ENCODE measurements around the gene PTPN11.
"Not testable (repeated sequence)": the region's sequence is repeated elsewhere in the genome, so short reads cannot be mapped to it uniquely, and the experiment has no call there.

Gene PTPN11

DNA sequence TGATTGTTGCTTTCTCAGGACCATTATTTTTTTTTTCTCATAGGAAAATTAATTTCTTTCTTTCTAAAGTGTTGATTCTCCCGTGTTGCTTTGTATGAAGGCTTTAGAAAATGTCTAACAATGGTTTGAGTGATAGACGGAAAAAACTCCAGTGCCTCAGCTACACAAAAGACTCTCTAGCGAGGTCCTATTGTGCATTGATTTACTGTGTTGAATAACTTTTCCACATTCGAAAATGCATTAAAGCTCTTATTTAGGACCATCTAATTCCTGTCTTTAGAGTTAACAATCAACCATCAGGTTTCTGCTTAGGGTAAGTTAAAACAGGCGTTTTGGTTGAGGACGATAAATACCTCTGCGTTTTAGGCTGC, 99.6 kb downstream of the PTPN11 start:
- no peak for DNase-seq

DNA sequence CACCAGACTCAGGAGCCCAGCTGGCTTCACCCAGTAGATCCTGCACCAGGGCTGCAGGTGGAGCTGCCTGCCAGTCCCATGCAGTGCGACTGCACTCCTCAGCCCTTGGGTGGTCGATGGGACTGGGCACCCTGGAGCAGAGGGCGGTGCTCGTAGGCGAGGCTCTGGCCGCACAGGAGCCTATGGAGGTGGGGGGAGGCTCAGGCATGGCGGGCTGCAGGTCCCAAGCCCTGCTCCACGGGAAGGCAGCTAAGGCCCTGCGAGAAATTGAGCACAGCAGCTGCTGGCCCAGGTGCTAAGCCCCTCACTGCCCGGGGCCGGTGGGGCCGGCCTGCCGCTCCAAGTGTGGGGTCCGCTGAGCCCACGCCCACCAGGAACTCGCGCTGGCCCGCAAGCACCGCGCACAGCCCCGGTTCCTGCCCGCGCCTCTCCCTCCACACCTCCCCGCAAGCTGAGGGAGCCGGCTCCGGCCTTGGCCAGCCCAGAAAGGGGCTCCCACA, 101.1 kb downstream of the PTPN11 start:
- not testable (repeated sequence) for DNase-seq

DNA sequence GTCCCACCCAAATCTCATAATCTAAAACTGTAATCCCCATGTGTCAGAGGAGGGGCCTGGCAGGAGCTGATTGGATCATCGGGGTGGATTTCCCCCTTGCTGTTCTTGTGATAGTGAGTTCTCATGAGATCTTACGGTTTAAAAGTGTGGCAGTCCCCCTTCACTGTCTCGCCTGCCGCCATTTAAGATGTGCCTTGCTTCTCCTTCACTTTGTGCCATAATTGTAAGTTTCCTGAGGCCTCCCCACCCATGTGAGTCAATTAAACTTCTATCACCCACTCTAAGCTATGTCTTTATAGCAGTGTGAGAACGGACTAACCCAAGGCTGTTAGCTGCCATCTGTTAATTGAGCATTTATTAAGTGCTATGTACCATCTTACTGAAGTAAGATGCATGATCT, 105.1 kb downstream of the PTPN11 start:
- no peak for DNase-seq

DNA sequence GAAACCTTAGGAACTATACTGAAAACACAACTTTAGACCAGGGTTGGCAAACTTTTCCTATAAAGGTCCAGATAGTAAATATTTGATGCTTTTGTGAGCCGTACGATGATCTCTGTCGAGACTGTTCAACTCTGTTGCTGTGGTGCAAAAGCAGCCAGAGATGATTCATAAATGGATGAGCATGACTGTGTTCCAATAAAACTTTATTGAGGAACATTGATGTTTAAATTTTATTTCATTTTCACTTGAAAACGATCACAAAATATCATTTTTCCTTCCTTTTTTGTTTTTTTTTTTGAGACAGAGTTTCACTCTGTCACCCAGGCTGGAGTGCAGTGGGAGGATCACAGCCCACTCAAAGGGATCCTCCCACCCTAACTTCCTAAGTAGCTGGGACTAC, 105.5 kb downstream of the PTPN11 start:
- no peak for DNase-seq

DNA sequence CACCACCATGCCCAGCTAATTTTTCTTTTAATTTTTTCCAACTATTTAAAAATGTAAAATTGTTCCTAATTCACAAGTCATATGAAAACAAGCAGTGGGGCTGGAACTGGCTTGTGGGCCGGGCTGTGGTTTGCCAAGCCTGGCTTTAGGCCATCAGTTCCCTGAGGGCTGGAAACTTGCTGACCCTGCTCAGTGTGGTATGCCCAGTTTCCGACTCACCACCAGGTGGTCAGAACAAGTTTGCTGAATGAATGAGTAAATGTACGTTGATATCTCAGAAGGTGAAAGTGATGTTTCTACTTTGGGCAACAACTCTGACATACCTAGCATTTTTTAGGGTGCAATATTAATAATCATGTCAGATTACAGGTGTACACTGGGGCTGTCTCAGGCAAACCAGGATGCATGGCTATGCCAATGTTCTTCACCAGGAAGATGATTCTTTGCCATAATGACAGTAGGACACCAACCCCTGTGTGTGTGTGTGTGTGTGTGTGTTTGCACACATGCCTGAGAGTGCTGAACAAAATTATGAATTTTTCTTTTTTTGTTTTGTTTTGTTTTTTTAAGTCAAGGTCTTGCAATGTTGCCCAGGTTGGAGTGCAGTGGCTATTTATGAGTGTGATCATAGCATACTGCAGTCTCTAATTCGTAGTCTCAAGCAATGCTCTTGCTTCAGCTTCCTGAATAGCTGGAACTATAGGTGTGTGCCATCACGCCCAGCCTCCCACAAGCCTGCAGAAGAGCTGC, 106.1 kb downstream of the PTPN11 start:
- no peak for DNase-seq

DNA sequence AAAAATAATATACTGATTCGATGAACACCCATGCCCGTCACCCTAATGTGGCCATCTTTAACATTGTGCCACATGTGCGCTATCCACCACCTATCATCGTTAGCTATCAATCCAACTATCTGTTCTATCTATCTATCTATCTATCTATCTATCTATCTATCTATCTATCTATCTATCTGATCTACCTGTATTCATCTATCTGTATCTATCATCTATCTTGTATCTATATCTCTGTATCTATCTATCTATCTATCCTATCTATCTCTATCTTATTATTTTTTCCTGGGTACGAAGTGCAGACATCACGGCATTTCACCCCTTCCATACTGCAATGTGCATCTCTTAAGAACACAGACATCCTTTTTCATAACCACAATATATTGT, 106.7 kb downstream of the PTPN11 start:
- no peak for DNase-seq

DNA sequence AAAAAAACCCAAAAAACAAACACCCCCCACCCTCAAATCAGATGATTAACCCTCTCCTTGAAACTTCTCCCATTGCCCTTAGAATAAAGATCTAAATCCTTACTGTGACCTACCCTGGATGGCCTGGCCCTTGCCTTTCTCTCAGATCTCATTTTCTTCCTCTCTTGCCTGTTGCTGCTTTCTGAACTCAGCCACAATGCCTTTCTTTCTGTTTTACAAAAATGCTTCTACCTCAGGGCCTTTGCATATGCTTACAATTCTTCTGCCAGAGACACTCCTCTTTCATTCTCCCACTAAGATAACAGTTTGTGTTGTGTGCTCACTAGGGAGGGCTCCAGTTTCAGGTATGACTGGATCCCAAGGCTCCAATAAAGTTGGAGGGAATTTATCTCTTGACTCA, 108.3 kb downstream of the PTPN11 start:
- no peak for DNase-seq

DNA sequence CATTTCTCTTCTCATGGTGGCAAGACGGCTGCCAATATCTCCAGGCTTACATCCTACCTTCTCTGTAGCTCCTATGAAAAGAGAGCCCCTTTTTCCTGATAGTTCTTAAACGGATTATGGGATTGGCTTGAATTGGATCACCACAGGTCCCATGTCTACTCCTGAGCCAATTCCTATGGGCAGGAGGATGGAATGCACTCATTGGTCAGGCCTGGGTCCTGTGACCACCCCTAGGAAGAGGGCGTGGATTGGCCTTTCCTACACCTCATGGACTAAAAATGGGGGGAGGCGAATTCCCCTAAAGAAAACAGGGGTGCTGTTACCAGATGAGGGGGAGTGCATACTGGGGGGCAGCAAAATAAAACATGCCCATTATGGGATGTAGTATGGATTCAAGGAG, 108.8 kb downstream of the PTPN11 start:
- DNase-seq: no peak

DNA sequence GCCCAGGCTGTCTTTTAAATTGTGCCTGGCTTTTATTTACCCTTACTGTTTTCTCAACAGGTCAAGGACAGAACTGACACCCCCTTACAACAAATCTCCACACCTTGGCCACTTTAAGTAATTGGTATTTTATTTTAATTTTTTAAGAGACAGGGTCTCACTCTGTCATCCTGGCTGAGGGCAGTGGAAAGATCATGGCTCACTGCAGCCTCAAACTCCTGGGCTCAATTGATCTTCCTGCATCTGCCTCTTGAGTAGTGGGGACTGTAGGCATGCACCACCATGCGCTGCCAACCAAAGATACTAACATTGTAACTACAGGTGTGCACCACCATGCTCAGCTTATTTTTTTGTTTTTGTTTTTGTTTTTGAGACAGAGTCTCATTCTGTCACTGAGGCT, 109.8 kb downstream of the PTPN11 start:
- no peak for DNase-seq

DNA sequence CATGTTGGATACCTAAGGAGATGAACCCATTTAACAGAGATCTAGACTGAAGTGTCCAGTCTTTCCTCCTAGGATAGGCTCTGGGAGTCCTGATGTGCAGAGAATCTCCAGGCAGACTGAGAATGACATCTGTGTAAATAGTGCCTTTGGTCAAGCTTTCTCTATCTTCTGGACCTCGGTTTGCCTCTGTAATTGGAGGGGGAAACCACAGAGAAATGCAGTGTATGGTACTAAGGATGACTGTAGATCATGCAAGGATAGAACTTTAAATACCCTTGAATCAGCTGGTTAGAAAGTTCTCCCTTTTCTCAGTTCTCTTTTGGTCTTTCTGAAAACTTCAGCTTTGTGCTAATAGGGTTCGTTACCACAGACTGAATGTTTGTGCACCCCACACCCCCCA, 112.2 kb downstream of the PTPN11 start:
- no peak for DNase-seq

DNA sequence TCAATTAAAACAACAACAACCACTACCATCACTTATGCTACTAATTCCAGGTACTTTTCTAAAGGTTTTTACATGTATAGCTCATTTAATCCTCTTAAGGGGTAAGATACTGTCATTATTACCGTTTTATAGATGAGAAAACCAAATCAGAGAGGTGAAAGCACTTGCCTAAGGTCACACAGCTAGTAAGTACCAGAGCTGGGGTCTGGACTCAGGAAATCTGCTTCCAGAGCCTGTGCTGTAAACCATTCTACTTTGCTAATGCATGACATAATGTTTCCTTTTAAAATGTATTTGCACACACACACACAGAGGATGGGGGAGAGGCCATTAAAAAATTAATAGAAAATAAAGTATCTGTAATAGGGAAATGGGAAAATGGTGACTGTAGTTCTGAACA, 113.4 kb downstream of the PTPN11 start:
- DNase-seq: no peak

DNA sequence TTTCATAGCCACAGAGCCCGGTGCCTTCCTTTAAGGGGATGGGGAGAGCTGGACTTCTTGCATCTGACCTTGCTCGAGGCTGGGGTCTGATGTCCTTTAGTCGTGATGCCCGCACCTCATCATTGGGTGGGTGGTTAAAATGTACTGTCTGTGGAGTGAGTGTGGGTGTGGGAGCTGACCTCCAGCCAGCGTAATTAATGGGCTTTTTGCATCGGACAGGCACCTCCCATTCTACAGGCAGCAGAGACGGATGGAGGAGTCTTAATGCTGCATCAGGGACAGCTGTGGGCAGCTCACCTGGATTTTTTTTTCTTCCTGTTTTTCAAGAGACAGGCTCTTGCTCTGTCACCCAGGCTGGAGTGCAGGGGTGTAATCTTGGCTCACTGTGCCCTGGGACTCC, 114.8 kb downstream of the PTPN11 start:
- no peak for DNase-seq

DNA sequence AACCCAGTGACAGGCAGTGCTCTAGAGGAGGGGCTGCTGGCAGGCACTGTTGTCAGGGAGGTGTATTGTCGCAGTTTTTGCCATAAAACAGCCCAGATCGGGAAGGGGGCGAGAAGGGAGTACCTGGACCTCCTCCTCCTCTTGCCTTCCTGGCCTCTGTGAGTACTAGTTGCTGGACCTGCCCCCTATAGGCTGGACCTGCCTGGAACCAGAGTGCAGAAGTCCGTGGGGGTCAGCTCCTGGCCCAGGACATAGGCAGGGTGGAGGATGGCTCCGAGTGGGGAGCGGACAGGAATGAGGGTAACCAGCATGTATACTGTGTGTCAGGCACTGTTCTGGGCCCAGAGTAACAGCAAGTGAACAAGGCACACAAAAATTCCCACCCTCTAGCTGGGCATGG, 116.3 kb downstream of the PTPN11 start:
- DNase-seq: no peak

DNA sequence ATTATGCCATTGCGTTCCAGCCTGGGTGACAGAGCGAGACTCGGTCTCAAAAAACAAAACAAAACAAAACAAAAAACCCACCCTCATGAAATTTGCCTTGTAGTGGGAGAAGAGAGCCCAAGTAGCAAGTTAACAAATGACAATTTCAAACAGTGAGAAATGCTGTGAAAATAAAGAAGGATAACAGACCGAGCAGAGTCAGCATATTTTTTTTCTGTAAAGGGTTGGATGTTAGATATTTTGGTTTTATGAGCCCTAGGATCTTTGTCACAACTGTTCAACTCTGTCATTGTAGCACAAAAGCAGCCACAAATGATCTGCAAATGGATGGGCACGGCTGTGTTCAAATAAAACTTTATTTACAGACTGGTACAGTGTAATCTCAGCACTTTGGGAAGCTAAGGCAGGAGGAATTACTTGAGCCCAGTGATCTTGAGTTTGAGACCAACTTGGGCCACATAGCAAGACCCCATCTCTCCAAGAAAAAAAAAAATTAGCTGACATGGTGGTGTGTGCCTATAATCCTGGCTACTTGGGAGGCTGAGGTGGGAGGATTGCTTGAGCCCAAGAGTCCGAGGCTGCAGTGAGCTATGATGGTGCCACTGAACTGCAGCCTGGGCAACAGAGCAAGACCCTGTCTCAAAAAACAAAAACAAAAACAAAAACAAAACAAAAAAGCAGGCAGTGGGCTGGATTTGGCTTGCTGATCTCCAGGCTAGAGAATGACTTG, 117.1 kb downstream of the PTPN11 start:
- no peak for DNase-seq

DNA sequence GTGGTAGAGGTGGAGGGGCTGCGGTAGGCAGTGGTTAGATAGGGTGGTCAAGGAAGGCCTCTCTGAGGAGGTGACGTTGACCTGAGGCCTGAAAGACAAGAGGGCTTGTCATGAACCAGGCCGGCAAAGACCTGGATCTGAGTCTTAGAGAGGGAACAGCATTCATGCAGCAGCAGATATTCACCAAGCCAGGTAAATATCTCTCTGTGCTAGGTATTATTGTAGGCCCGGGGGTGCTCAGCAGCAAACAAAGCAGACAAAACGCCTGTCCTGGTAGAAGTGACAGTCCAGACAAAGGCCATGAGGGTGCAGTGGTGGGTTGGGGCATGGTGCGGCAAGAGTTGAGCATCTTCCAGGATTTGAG, 117.6 kb downstream of the PTPN11 start:
- no peak for DNase-seq

DNA sequence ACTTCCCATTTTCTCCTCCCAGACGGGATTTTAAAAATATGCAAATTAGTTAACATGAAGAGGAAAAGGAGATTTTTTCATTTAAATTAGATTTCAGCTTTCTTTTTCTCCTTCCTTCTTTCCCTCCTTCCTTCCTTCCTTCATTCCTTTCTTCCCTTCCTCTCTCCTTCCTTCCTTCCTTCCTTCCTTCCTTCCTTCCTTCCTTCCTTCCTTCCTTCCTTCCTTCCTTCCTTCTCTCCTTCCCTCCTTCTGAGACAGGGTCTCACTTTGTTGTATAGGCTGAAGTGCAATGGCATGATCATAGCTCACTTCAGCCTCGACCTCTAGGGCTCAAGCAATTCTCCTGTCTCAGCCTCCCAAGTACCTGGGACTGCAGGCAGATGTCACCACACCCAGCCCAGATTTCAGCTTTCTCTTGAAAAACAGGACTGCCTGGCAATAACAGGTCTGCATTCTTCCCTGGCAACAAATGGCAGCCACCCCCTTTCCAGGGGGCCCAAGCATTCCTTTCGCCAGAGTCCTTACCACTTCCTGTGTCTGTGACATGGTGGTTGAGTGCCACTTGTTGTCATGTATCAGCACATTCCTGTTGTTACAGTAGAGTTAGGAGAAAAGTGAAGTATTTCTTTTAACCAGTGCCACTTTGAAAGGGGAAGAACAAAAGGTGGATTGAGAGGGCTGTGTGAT, 119.1 kb downstream of the PTPN11 start:
- DNase-seq: no peak

DNA sequence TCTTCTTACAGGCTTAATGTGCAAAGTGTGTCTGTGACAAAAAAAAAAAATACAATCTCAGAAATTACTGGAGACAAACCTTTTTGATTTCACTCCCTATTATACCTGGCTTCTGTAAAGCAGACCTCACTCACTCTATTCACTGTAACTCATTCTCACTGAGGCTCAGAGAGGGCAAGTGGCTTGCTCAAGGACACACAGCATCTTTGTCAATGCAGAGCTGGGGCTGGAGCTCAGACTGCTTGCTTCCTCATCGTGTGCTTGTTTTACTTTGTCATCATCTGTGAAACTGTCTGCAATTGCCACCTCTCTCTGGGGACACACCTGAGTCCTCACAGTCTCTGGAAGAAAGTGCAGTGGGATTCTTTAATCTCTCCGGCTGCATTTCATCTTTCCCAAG, 120.0 kb downstream of the PTPN11 start:
- DNase-seq: no peak

DNA sequence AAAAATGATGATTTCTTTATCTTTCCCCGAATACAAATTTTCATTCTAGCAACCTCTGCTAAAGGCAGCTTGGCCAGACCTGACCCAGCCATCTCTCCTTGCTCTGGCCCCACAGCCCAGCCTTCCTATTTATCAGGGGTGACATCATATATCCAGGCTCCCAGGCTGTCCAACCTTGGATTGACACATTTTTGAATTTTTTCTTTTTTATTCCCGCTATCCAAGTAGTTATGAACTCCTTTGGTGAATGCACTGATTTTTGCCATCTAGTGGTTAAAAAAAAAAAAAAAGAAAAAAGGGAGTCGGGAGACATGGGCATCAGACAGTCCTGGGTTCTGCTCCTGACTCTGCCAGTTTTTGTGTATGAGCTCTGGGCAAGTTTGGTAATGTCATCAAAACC, 120.5 kb downstream of the PTPN11 start:
- DNase-seq: no peak

DNA sequence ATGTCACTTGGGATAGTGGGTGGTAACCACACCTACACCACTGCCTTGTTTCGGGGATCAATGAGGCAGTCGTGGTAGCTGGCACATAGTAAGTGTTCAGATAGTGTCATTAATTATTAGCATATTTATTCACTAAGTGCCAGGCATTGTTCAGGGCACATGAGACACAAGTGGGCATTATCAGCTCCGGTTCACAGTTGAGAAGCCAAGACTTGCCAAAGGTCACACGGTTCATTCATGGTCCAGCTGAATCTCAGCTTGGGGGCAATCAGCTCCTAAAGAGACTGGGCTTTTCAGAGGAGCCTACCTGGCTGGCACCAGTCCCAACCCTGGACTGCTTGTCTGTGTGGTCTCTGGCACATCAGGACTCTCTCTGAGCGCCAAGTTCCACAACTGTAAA, 121.3 kb downstream of the PTPN11 start:
- DNase-seq: no peak

DNA sequence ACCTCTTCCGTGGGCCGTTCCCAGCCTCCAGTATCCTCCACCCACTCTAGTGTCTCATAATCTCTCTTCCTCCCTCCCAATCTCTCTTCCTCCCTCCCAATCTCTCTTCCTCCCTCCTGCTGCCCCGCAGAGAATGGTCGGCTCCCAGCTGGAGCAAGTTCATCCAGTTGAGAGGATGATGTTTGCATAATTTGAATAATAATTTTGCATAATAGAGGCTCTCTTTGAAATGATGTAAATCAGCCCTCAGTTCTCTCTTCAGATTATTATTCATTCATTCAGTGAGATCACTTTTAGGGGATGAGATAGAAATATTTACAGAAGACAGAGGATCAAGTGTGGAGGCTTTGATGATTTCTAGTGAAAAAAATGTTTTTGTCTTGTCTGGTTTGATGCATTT, 125.0 kb downstream of the PTPN11 start:
- no peak for DNase-seq

DNA sequence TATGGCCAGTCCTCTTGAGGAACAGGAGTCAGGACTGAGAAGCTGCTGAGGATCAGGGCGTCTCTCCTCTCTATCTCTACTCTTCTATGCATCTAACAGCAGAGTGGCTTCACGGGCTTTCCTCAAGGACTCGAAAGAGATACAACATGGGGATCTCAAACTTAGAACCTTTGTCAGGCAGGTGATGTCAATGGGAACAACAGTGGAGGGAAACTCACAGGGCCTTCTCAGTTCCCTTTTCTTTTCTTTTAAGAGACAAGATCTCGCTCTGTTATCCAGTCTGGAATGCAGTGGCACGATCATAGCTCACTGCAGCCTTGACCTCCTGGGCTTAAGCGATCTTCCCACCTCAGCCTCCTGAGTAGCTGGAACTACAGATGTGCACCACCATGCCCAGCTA, 127.6 kb downstream of the PTPN11 start:
- no peak for DNase-seq

DNA sequence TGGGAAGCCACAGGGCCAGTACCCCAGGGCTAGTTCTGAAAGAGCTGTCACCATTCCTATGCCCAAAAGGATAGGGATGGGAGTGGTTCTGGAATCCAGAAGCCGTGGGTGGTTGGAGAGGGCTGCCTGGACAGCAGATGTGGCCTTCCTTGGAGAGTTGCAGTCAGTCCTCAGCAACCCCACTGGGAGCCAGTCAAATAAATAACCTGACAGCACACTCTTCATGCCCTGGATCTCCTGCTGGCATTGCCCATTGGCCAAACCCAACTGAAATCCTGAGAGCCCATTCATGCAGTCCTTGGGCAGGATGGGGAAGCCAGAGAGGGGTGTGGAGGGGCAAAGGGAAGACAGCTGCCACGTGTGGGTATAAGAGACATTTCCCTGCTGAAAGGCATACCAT, 128.2 kb downstream of the PTPN11 start:
- DNase-seq: no peak

DNA sequence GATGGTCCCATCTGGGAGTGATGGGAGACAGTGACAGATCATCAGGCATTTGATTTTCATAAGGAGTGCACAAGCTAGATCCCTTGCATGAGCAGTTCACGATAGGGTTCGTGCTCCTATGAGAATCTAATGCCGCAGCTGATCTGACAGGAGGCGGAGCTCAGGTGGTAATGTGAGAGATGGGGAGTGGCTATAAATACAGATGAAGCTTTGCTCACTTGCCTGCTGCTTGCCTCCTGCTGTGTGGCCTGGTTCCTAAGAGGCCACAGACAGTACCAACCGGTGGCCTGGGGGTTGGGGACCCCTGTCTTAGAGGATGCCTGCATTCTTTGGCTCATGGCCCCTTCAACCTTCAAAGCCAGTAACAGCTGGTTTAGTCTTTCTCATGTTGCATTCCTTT, 130.3 kb downstream of the PTPN11 start:
- DNase-seq: no peak

DNA sequence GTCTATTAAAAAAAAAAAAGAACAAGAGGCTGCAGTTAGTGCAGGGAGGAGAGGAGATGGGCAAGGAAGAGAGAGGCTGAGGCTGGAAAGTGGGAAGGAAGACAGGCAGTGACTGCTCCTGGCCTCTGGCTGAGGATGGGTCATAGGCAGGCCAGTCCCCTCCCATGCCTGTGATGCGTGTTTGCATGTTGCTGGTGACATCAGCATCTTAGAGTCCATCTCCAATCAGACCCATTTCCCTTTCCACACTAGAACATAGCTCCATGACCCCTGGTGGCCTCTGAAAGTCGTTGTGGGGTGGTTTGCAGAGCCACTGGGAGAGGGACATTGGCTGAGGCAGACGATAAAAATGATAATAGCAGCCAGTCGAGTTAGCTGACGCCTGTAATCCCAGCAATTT, 132.9 kb downstream of the PTPN11 start:
- DNase-seq: no peak
